EL (cell line): ENCODE results near the gene NRIP1.

Experiments used
- DNase-seq: peaks from one replicate; pipeline ENCODE4 v3.0.0-alpha.2; 2016

Gene NRIP1

GRCh38 chr21:15065392-15066122 lies 757 bp upstream of the NRIP1 start:
- peak; percentile 84 for DNase-seq

- DNase-seq: peak; percentile 49
Observed at GRCh38 chr21:15063814-15064575, 805 bp downstream of the NRIP1 start.

GRCh38 chr21:15063081-15063813 lies 1.6 kb downstream of the NRIP1 start:
- peak; percentile 37 for DNase-seq

GRCh38 chr21:15062606-15062965 lies 2.2 kb downstream of the NRIP1 start:
- DNase-seq: no peak

- DNase-seq: no peak
Observed at GRCh38 chr21:15061747-15062605, 2.8 kb downstream of the NRIP1 start.

- DNase-seq: no peak
Observed at GRCh38 chr21:15061279-15061678, 3.5 kb downstream of the NRIP1 start.

- peak; percentile 55 for DNase-seq
Observed at GRCh38 chr21:15060543-15061175, 4.1 kb downstream of the NRIP1 start.

- DNase-seq: no peak
Observed at GRCh38 chr21:15059397-15059796, 5.4 kb downstream of the NRIP1 start.

- DNase-seq: peak; percentile 80
Observed at GRCh38 chr21:15058854-15059263, 5.9 kb downstream of the NRIP1 start.

- DNase-seq: no peak
Observed at GRCh38 chr21:15057285-15057684, 7.5 kb downstream of the NRIP1 start.

GRCh38 chr21:15054606-15055239 lies 10.1 kb downstream of the NRIP1 start:
- no peak for DNase-seq

- no peak for DNase-seq
Observed at GRCh38 chr21:15054089-15054488, 10.7 kb downstream of the NRIP1 start.

- no peak for DNase-seq
Observed at GRCh38 chr21:15053500-15053899, 11.3 kb downstream of the NRIP1 start.

- no peak for DNase-seq
Observed at GRCh38 chr21:15052459-15052763, 12.4 kb downstream of the NRIP1 start.

- DNase-seq: no peak
Observed at GRCh38 chr21:15051644-15052458, 12.9 kb downstream of the NRIP1 start.

- no peak for DNase-seq
Observed at GRCh38 chr21:15050568-15051377, 14.0 kb downstream of the NRIP1 start.

GRCh38 chr21:15045017-15045416 lies 19.8 kb downstream of the NRIP1 start:
- no peak for DNase-seq

GRCh38 chr21:15042531-15042930 lies 22.3 kb downstream of the NRIP1 start:
- DNase-seq: no peak

GRCh38 chr21:15039607-15040299 lies 25.0 kb downstream of the NRIP1 start:
- DNase-seq: no peak

- no peak for DNase-seq
Observed at GRCh38 chr21:15037900-15038293, 26.9 kb downstream of the NRIP1 start.
